HG02623 (cell line): ENCODE results near the gene AP3B1.

ENCODE experiments used
- ATAC-seq: cut with Tn5 transposase; IDR thresholded peaks from one replicate; pipeline ENCODE4 v1.9.1; 2021; ENCODE audit warnings: moderate library complexity; ENCODE audit not compliant: unreplicated experiment

The AP3B1 gene

GRCh38 chr5:78289911-78290310, 4.6 kb downstream of the AP3B1 start:
- ATAC-seq: no peak

- ATAC-seq: no peak
These were observed 6.3 kb downstream of the AP3B1 start for GRCh38 chr5:78288246-78288645.

GRCh38 chr5:78287833-78288232, 6.7 kb downstream of the AP3B1 start:
- ATAC-seq: no peak

GRCh38 chr5:78287169-78287568, 7.3 kb downstream of the AP3B1 start:
- ATAC-seq: no peak

GRCh38 chr5:78286290-78286689, 8.2 kb downstream of the AP3B1 start:
- ATAC-seq: no peak

GRCh38 chr5:78283802-78284201, 10.7 kb downstream of the AP3B1 start:
- no peak for ATAC-seq

- no peak for ATAC-seq
These were observed 11.4 kb downstream of the AP3B1 start for GRCh38 chr5:78283105-78283504.

GRCh38 chr5:78280261-78280660, 14.2 kb downstream of the AP3B1 start:
- no peak for ATAC-seq

GRCh38 chr5:78279194-78279593, 15.3 kb downstream of the AP3B1 start:
- ATAC-seq: no peak

GRCh38 chr5:78277715-78278114, 16.8 kb downstream of the AP3B1 start:
- ATAC-seq: no peak

- no peak for ATAC-seq
These were observed 18.4 kb downstream of the AP3B1 start for GRCh38 chr5:78275998-78276543.

GRCh38 chr5:78274540-78275197, 19.8 kb downstream of the AP3B1 start:
- no peak for ATAC-seq

- ATAC-seq: no peak
These were observed 21.1 kb downstream of the AP3B1 start for GRCh38 chr5:78273436-78273835.

- ATAC-seq: no peak
These were observed 22.7 kb downstream of the AP3B1 start for GRCh38 chr5:78271766-78272165.

- no peak for ATAC-seq
These were observed 25.3 kb downstream of the AP3B1 start for GRCh38 chr5:78269088-78269703.

GRCh38 chr5:78268356-78268755, 26.1 kb downstream of the AP3B1 start:
- no peak for ATAC-seq

GRCh38 chr5:78265163-78265562, 29.3 kb downstream of the AP3B1 start:
- no peak for ATAC-seq

- ATAC-seq: no peak
These were observed 29.9 kb downstream of the AP3B1 start for GRCh38 chr5:78264600-78264999.

- ATAC-seq: no peak
These were observed 33.7 kb downstream of the AP3B1 start for GRCh38 chr5:78260771-78261170.

- ATAC-seq: no peak
These were observed 41.3 kb downstream of the AP3B1 start for GRCh38 chr5:78253201-78253600.

- no peak for ATAC-seq
These were observed 41.8 kb downstream of the AP3B1 start for GRCh38 chr5:78252715-78253114.

- ATAC-seq: no peak
These were observed 42.7 kb downstream of the AP3B1 start for GRCh38 chr5:78251663-78252284.
